ENCODE results near the gene RASSF6.
"Not testable (repeated sequence)": the region's sequence is repeated elsewhere in the genome, so short reads cannot be mapped to it uniquely, and the experiment has no call there.

RASSF6 gene

DNA sequence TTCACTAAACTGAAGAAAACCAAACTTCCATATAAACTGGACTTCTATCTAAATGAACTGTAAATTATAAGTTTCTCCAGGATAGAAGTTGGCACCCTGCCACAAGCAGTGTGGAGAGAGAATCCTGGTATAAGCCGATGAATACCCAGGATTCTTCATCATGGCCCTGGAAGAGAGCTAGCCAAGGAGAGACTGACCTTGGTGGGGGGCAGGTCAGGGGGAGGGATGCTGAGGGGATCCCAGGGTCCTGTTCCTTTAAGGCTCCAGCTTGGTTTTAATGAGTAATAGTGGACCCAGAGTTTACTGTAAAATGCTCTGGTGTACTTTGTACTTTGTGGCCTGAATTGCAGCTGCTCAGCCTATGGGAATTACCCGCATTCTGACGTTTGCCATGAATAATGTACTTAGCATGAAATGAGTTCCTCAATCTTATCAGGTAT, 16.9 kb downstream of the RASSF6 start:
- no peaks in the 10 kb centered on the region for H3K36me3 ChIP-seq
- H3K27me3 ChIP-seq (ENCODE audit: insufficient read depth, low read depth, severe bottlenecking) = no peaks in the 10 kb centered on the region
- TF ChIP-seq, protein P1, sequence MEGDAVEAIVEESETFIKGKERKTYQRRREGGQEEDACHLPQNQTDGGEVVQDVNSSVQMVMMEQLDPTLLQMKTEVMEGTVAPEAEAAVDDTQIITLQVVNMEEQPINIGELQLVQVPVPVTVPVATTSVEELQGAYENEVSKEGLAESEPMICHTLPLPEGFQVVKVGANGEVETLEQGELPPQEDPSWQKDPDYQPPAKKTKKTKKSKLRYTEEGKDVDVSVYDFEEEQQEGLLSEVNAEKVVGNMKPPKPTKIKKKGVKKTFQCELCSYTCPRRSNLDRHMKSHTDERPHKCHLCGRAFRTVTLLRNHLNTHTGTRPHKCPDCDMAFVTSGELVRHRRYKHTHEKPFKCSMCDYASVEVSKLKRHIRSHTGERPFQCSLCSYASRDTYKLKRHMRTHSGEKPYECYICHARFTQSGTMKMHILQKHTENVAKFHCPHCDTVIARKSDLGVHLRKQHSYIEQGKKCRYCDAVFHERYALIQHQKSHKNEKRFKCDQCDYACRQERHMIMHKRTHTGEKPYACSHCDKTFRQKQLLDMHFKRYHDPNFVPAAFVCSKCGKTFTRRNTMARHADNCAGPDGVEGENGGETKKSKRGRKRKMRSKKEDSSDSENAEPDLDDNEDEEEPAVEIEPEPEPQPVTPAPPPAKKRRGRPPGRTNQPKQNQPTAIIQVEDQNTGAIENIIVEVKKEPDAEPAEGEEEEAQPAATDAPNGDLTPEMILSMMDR (IDR thresholded peaks at IDR 0.05; ENCODE audit: low read depth, low read length) = no peak
- H3K9me3 ChIP-seq (ENCODE audit: severe bottlenecking) = no peaks in the 10 kb centered on the region
- H3K4me3 ChIP-seq (ENCODE audit: low read depth, low read length) = no peak overlapping the region
- DNase-seq = no peak
- H3K27ac ChIP-seq = no peak overlapping the region

DNA sequence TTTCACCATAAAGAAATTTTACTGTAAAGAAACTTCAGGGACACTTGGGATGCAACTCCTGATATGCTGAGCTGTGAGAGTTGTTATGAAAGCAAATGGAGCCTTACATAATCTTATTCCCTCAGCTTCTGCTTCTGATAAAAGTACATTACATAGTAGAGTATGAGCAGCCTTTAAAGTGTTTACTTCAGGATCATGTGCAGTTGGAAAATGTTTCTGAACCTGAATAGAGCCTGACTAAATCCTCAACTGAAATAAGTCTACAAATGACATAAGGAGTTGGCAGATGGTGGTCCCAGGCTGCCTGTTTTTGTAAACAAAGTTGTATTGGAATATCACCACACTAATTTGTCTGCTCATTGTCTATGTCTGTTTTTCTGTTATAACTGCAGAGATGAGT, 19.3 kb downstream of the RASSF6 start:
- H3K27me3 ChIP-seq (ENCODE audit: insufficient read depth, low read depth, severe bottlenecking) = no peaks in the 10 kb centered on the region
- H3K4me3 ChIP-seq (ENCODE audit: low read depth, low read length) = no peak overlapping the region
- H3K27ac ChIP-seq = no peak overlapping the region
- no peak for DNase-seq
- TF ChIP-seq, protein P1 (IDR thresholded peaks at IDR 0.05; ENCODE audit: low read depth, low read length) = no peak
- H3K9me3 ChIP-seq (ENCODE audit: severe bottlenecking) = no peaks in the 10 kb centered on the region
- no peaks in the 10 kb centered on the region for H3K36me3 ChIP-seq

DNA sequence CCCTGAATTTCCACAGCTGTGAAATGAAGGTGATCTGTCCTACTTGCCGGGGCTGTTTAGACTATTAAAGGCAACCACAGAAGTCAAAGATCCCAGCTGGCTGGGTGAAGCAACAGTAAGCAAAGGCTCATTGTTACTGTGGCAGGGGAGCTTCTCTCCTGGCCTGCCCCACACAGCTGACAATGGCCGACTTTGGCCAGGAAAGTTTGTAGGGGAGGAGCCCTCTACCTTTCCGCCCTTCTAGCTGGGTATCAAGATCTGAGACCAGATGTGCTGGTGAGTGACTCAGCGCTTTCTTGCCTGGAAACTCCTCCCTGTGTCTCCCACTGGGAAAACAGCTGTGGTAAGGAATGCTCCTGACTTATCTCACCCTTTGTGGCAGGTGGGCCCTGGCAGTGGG, 21.1 kb downstream of the RASSF6 start:
- TF ChIP-seq, protein P1 (IDR thresholded peaks at IDR 0.05; ENCODE audit: low read depth, low read length) = no peak
- Histone ChIP-seq H3K4me3 (ENCODE audit: low read depth, low read length) (no peak overlapping the region), H3K27me3 (ENCODE audit: insufficient read depth, low read depth, severe bottlenecking) (no peaks in the 10 kb centered on the region), H3K9me3 (ENCODE audit: severe bottlenecking) (no peaks in the 10 kb centered on the region), H3K27ac (no peak overlapping the region), H3K36me3 (no peaks in the 10 kb centered on the region)
- no peak for DNase-seq

DNA sequence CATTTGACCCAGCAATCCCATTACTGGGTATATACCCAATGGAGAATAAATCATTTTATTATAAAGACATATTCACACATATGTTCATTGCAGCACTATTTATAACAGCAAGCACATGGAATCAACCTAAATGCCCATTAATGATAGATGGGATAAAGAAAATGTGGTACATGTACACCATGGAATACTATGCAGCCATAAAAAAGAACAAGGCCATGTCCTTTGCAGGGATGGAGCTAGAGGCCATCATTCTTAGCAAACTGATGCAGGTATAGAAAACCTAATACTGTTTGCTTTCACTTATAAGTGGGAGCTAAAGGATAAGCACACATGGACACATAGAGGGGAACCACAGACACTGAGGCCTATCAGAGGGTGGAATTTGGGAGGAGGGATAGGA, 22.6 kb downstream of the RASSF6 start:
- no peaks in the 10 kb centered on the region for H3K36me3 ChIP-seq
- DNase-seq = no peak
- TF ChIP-seq, protein P1 (IDR thresholded peaks at IDR 0.05; ENCODE audit: low read depth, low read length) = no peak
- no peak overlapping the region for H3K27ac ChIP-seq
- H3K4me3 ChIP-seq (ENCODE audit: low read depth, low read length) = no peak overlapping the region
- H3K9me3 ChIP-seq (ENCODE audit: severe bottlenecking) = no peaks in the 10 kb centered on the region
- H3K27me3 ChIP-seq (ENCODE audit: insufficient read depth, low read depth, severe bottlenecking) = no peaks in the 10 kb centered on the region

DNA sequence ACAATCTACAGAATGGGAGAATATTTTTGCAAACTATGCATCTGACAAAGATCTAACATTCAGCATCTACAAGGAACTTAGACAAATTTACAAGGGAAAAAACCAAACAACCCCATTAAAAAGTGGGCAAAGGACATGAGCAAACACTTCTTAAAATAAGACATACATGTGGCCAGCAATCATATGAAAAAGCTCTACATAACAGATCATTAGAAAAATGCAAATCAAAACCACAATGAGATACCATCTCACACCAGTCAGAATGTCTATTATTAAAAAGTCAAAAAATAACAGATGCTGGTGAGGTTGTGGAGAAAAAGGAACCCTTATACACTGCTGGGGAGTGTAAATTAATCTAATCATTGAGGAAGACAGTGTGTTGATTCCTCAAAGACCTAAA, 23.1 kb downstream of the RASSF6 start:
- not testable (repeated sequence) for H3K9me3 ChIP-seq (ENCODE audit: severe bottlenecking); H3K27me3 ChIP-seq (ENCODE audit: insufficient read depth, low read depth, severe bottlenecking); DNase-seq; H3K27ac ChIP-seq; H3K4me3 ChIP-seq (ENCODE audit: low read depth, low read length); H3K36me3 ChIP-seq

DNA sequence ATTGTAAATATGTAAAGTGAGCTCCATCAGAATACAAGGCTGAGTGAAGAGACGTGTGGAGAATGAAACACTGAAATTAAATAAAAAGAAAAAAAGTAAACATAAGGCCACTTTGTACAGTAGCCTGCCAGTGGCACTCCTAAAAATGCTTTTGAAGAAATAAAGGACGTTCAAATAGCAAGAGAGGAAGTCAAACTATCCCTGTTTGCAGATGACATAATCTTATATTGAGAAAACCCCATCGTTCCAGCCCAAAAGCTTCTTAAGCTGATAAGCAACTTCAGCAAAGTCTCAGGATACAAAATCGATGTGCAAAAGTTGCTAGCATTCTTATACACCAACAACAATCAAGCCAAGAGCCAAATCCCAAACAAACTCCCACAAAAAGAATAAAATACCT, 24.2 kb downstream of the RASSF6 start:
- Histone ChIP-seq H3K27ac (no peak overlapping the region), H3K4me3 (ENCODE audit: low read depth, low read length) (no peak overlapping the region), H3K27me3 (ENCODE audit: insufficient read depth, low read depth, severe bottlenecking) (no peaks in the 10 kb centered on the region), H3K9me3 (ENCODE audit: severe bottlenecking) (no peaks in the 10 kb centered on the region), H3K36me3 (no peaks in the 10 kb centered on the region)
- DNase-seq = no peak
- TF ChIP-seq, protein P1 (IDR thresholded peaks at IDR 0.05; ENCODE audit: low read depth, low read length) = no peak
